Thymus (tissue), 11 donors: ENCODE results near the gene PRKN. TPM values are rescaled to one million over a fixed set of nuclear protein-coding genes. Genes with fewer than 3 reads are reported as not detected.

Experiments
- DNase-seq, 9 donors: peaks; one replicate each; pipeline ENCODE4 v3.0.0-alpha.2; 2013; ENCODE audit warnings: low spot score in 9 of 9, low read depth in 6 of 9, missing footprints in 1 of 9
- H3K27ac ChIP-seq, 2 donors: one replicate each; pipeline ENCODE4 v1.5.1; 2013; ENCODE audit warnings: control low read depth in 1 of 2, low read depth in 1 of 2, low read length in 1 of 2, mild to moderate bottlenecking in 1 of 2, moderate library complexity in 1 of 2
- H3K27me3 ChIP-seq, 2 donors: one replicate each; pipeline ENCODE4 v1.5.1; 2013; ENCODE audit warnings: low read length in 1 of 2; ENCODE audit not compliant: control insufficient read depth in 2 of 2, insufficient read depth in 1 of 2
- H3K36me3 ChIP-seq, 2 donors: one replicate each; pipeline ENCODE4 v1.5.1; 2013; ENCODE audit warnings: low read length in 1 of 2, mild to moderate bottlenecking in 1 of 2, moderate library complexity in 1 of 2; ENCODE audit not compliant: control insufficient read depth in 2 of 2, insufficient read depth in 2 of 2
- H3K4me1 ChIP-seq, 2 donors: one replicate each; pipeline ENCODE4 v1.5.1; 2013; ENCODE audit warnings: low read length in 2 of 2; ENCODE audit not compliant: control insufficient read depth in 2 of 2, insufficient read depth in 2 of 2
- H3K4me3 ChIP-seq, 2 donors: one replicate each; pipeline ENCODE4 v1.5.1; 2013; ENCODE audit warnings: low read length in 2 of 2, control low read depth in 1 of 2, mild to moderate bottlenecking in 1 of 2
- H3K9me3 ChIP-seq, 2 donors: one replicate each; pipeline ENCODE4 v1.5.1; 2013; ENCODE audit warnings: low read length in 1 of 2, mild to moderate bottlenecking in 1 of 2; ENCODE audit not compliant: control insufficient read depth in 2 of 2, insufficient read depth in 1 of 2
- WGBS: extraction: QIAGEN DNeasy Blood & Tissue Kit; methylation state at CpG from one replicate; pipeline ENCODE4 v1.1.7; 2013; 5-methylcytosine and 5-hydroxymethylcytosine counted together
- polyA plus RNA-seq: library from polyadenylated mRNA; stranded (reverse); fragments of 200-250 nt; gene quantifications from one replicate; pipeline ENCODE4 v1.2.3, GENCODE V29; 2013
- total RNA-seq: library from RNA; stranded (reverse); fragments of 120-200 nt; gene quantifications from one replicate; pipeline ENCODE4 v1.2.4, GENCODE V29; 2013
- donor health status: healthy.

PRKN gene
- total and polyA plus RNA-seq, 2 donors, result 0.48 to 0.71 TPM

- 93% methylated on average over 9 of the region's 9 CpGs for WGBS
Measured at GRCh38 chr6:162491637-162492036, 235.9 kb downstream of the PRKN start.

GRCh38 chr6:162489101-162489976 is 238.2 kb downstream of the PRKN start:
- H3K4me1 ChIP-seq, result no peaks in the 10 kb centered on the region
- 94% methylated on average over 5 of the region's 5 CpGs for WGBS
- H3K27ac ChIP-seq, result no peak overlapping the region
- no peaks in the 10 kb centered on the region for H3K27me3 ChIP-seq
- no peaks in the 10 kb centered on the region for H3K36me3 ChIP-seq
- peaks cover 0 to 4% of the 10 kb centered on the region in 2 donors for H3K9me3 ChIP-seq
- H3K4me3 ChIP-seq, result no peak overlapping the region
- DNase-seq, result no peak

More at GRCh38 chr6:162491637-162492036, 235.9 kb downstream of the PRKN start:
- no peak overlapping the region for H3K27ac ChIP-seq
- DNase-seq, result no peak
- H3K4me1 ChIP-seq, result no peaks in the 10 kb centered on the region
- no peaks in the 10 kb centered on the region for H3K36me3 ChIP-seq
- no peaks in the 10 kb centered on the region for H3K27me3 ChIP-seq
- peaks cover 0 to 4% of the 10 kb centered on the region in 2 donors for H3K9me3 ChIP-seq
- no peak overlapping the region for H3K4me3 ChIP-seq

- H3K27ac ChIP-seq, result no peak overlapping the region
- no peak for DNase-seq
- H3K27me3 ChIP-seq, result no peaks in the 10 kb centered on the region
- H3K4me3 ChIP-seq, result no peak overlapping the region
- no peaks in the 10 kb centered on the region for H3K9me3 ChIP-seq
- H3K36me3 ChIP-seq, result no peaks in the 10 kb centered on the region
- H3K4me1 ChIP-seq, result no peaks in the 10 kb centered on the region
- 95% methylated on average over 6 of the region's 6 CpGs for WGBS
Measured at GRCh38 chr6:162488444-162488843, 239.1 kb downstream of the PRKN start.

GRCh38 chr6:162485464-162485863 is 242.1 kb downstream of the PRKN start:
- H3K27ac ChIP-seq, result no peak overlapping the region
- no peaks in the 10 kb centered on the region for H3K36me3 ChIP-seq
- no peaks in the 10 kb centered on the region for H3K4me1 ChIP-seq
- H3K27me3 ChIP-seq, result no peaks in the 10 kb centered on the region
- DNase-seq, result no peak
- H3K4me3 ChIP-seq, result no peak overlapping the region
- no peaks in the 10 kb centered on the region for H3K9me3 ChIP-seq
- WGBS, result 77% methylated on average over 2 of the region's 2 CpGs

GRCh38 chr6:162481938-162482337 is 245.6 kb downstream of the PRKN start:
- H3K27ac ChIP-seq, result no peak overlapping the region
- H3K9me3 ChIP-seq, result no peaks in the 10 kb centered on the region
- no peaks in the 10 kb centered on the region for H3K27me3 ChIP-seq
- no peaks in the 10 kb centered on the region for H3K36me3 ChIP-seq
- no peak overlapping the region for H3K4me3 ChIP-seq
- no peaks in the 10 kb centered on the region for H3K4me1 ChIP-seq
- DNase-seq, result no peak

- Histone ChIP-seq H3K9me3 (no peaks in the 10 kb centered on the region), H3K27me3 (no peaks in the 10 kb centered on the region), H3K36me3 (no peaks in the 10 kb centered on the region), H3K27ac (no peak overlapping the region), H3K4me3 (no peak overlapping the region), H3K4me1 (no peaks in the 10 kb centered on the region)
- 97% methylated on average over 2 of the region's 2 CpGs for WGBS
- no peak for DNase-seq
Measured at GRCh38 chr6:162481320-162481719, 246.2 kb downstream of the PRKN start.

GRCh38 chr6:162478192-162478671 is 249.3 kb downstream of the PRKN start:
- no peaks in the 10 kb centered on the region for H3K4me1 ChIP-seq
- H3K36me3 ChIP-seq, result no peaks in the 10 kb centered on the region
- H3K27ac ChIP-seq, result no peak overlapping the region
- no peaks in the 10 kb centered on the region for H3K27me3 ChIP-seq
- no peaks in the 10 kb centered on the region for H3K9me3 ChIP-seq
- H3K4me3 ChIP-seq, result no peak overlapping the region
- no peak for DNase-seq
- 93% methylated on average over 7 of the region's 7 CpGs for WGBS

GRCh38 chr6:162474722-162475121 is 252.8 kb downstream of the PRKN start:
- H3K4me1 ChIP-seq, result no peaks in the 10 kb centered on the region
- H3K4me3 ChIP-seq, result no peak overlapping the region
- DNase-seq, result no peak
- no peak overlapping the region for H3K27ac ChIP-seq
- no peaks in the 10 kb centered on the region for H3K27me3 ChIP-seq
- H3K9me3 ChIP-seq, result no peaks in the 10 kb centered on the region
- H3K36me3 ChIP-seq, result no peaks in the 10 kb centered on the region
- WGBS, result 88% methylated on average over 2 of the region's 2 CpGs

GRCh38 chr6:162471842-162472241 is 255.7 kb downstream of the PRKN start:
- 94% methylated on average over 2 of the region's 2 CpGs for WGBS
- Histone ChIP-seq H3K4me1 (no peaks in the 10 kb centered on the region), H3K27ac (no peak overlapping the region), H3K9me3 (no peaks in the 10 kb centered on the region), H3K36me3 (no peaks in the 10 kb centered on the region), H3K27me3 (no peaks in the 10 kb centered on the region), H3K4me3 (no peak overlapping the region)
- DNase-seq, result no peak
